ENCODE data around the gene SLC10A7. TPM values are rescaled to one million over a fixed set of nuclear protein-coding genes. Genes with fewer than 3 reads are reported as not detected.

SLC10A7 gene
- total RNA-seq, 2 donors from 2014 or later: 10.3 to 14.4 TPM

- ATAC-seq (ENCODE audit: insufficient number of reproducible peaks, low FRiP score, low read depth): no peak
- DNase-seq (ENCODE audit: low spot score): no peak
- no peaks in the 10 kb centered on the region for H3K36me3 ChIP-seq
- no peaks in the 10 kb centered on the region for H3K27me3 ChIP-seq (replicated peaks; ENCODE audit: insufficient read depth)
- no peaks in the 10 kb centered on the region for H3K4me1 ChIP-seq (ENCODE audit: control insufficient read depth in 1 of 2, low read depth in 2 of 2)
- H3K9me3 ChIP-seq: no peaks in the 10 kb centered on the region
- H3K27ac ChIP-seq: no peak overlapping the region
- no peak overlapping the region for H3K4me3 ChIP-seq
- TF ChIP-seq CTCF (IDR thresholded peaks at IDR 0.05): no peak
These were observed 120.5 kb downstream of the SLC10A7 start for GRCh38 chr4:146401274-146401673.

GRCh38 chr4:146398896-146399445, 122.8 kb downstream of the SLC10A7 start:
- no peaks in the 10 kb centered on the region for H3K9me3 ChIP-seq
- no peak for DNase-seq (ENCODE audit: low spot score)
- no peak for ATAC-seq (ENCODE audit: insufficient number of reproducible peaks, low FRiP score, low read depth)
- no peak overlapping the region for H3K4me3 ChIP-seq
- H3K27me3 ChIP-seq (replicated peaks; ENCODE audit: insufficient read depth): no peaks in the 10 kb centered on the region
- no peak overlapping the region for H3K27ac ChIP-seq
- H3K36me3 ChIP-seq: no peaks in the 10 kb centered on the region
- TF ChIP-seq CTCF (IDR thresholded peaks at IDR 0.05): no peak
- no peaks in the 10 kb centered on the region for H3K4me1 ChIP-seq (ENCODE audit: control insufficient read depth in 1 of 2, low read depth in 2 of 2)

- DNase-seq (ENCODE audit: low spot score): no peak
- no peaks in the 10 kb centered on the region for H3K9me3 ChIP-seq
- ATAC-seq (ENCODE audit: insufficient number of reproducible peaks, low FRiP score, low read depth): no peak
- H3K27me3 ChIP-seq (replicated peaks; ENCODE audit: insufficient read depth): no peaks in the 10 kb centered on the region
- no peak overlapping the region for H3K4me3 ChIP-seq
- no peaks in the 10 kb centered on the region for H3K36me3 ChIP-seq
- H3K4me1 ChIP-seq (ENCODE audit: control insufficient read depth in 1 of 2, low read depth in 2 of 2): no peaks in the 10 kb centered on the region
- no peak overlapping the region for H3K27ac ChIP-seq
- no peak for TF ChIP-seq CTCF (IDR thresholded peaks at IDR 0.05)
These were observed 123.3 kb downstream of the SLC10A7 start for GRCh38 chr4:146398404-146398803.

GRCh38 chr4:146389561-146389960, 132.2 kb downstream of the SLC10A7 start:
- no peak overlapping the region for H3K4me3 ChIP-seq
- TF ChIP-seq CTCF (IDR thresholded peaks at IDR 0.05): no peak
- DNase-seq (ENCODE audit: low spot score) (no peak), ATAC-seq (ENCODE audit: insufficient number of reproducible peaks, low FRiP score, low read depth) (no peak)
- H3K9me3 ChIP-seq: no peaks in the 10 kb centered on the region
- no peak overlapping the region for H3K27ac ChIP-seq
- H3K27me3 ChIP-seq (replicated peaks; ENCODE audit: insufficient read depth): no peaks in the 10 kb centered on the region
- no peaks in the 10 kb centered on the region for H3K36me3 ChIP-seq
- H3K4me1 ChIP-seq (ENCODE audit: control insufficient read depth in 1 of 2, low read depth in 2 of 2): no peaks in the 10 kb centered on the region

- Histone ChIP-seq H3K27ac (no peak overlapping the region), H3K4me3 (no peak overlapping the region), H3K36me3 (no peaks in the 10 kb centered on the region), H3K27me3 (replicated peaks; ENCODE audit: insufficient read depth) (no peaks in the 10 kb centered on the region), H3K9me3 (no peaks in the 10 kb centered on the region), H3K4me1 (ENCODE audit: control insufficient read depth in 1 of 2, low read depth in 2 of 2) (no peaks in the 10 kb centered on the region)
- DNase-seq (ENCODE audit: low spot score) (no peak), ATAC-seq (ENCODE audit: insufficient number of reproducible peaks, low FRiP score, low read depth) (no peak)
- no peak for TF ChIP-seq CTCF (IDR thresholded peaks at IDR 0.05)
These were observed 139.5 kb downstream of the SLC10A7 start for GRCh38 chr4:146382194-146382593.
